ENCODE measurements around the gene NR1H2.

- TF ChIP-seq ZBTB33 (IDR thresholded peaks at IDR 0.05) (no peak), RAD21 (IDR thresholded peaks at IDR 0.05) (no peak), CTCF (IDR thresholded peaks at IDR 0.05; ENCODE audit: low read depth, low read length, missing input control) (no peak), EGR1 (IDR thresholded peaks at IDR 0.05; ENCODE audit: low read depth in 2 of 2) (no peak), MAX (IDR thresholded peaks at IDR 0.05) (no peak), FOXA1 (IDR thresholded peaks at IDR 0.05) (no peak), ATF3 (IDR thresholded peaks at IDR 0.05) (no peak), YY1 (IDR thresholded peaks at IDR 0.05) (no peak), GABPA (IDR thresholded peaks at IDR 0.05 in 1 of 2, conservative IDR thresholded peaks at IDR 0.05 in 1 of 2) (no peak), TAF1 (conservative IDR thresholded peaks at IDR 0.05) (no peak), JUND (IDR thresholded peaks at IDR 0.05) (no peak), NR2F2 (IDR thresholded peaks at IDR 0.05) (no peak)
Measured at GRCh38 chr19:50340331-50340730, 35.9 kb upstream of the NR1H2 start.
